ENCODE results near the gene TMEM272. TPM values are rescaled to one million over a fixed set of nuclear protein-coding genes. Genes with fewer than 3 reads are reported as not detected.
A peak's percentile ranks its signal among the peaks of the same experiment; 100 is the strongest.

Gene TMEM272
- total and polyA plus RNA-seq, 2 of the 13 experiments (the other 11 are each of a cell fraction or from before 2014, with no cell fraction given): 0.37 to 0.62 TPM

DNA sequence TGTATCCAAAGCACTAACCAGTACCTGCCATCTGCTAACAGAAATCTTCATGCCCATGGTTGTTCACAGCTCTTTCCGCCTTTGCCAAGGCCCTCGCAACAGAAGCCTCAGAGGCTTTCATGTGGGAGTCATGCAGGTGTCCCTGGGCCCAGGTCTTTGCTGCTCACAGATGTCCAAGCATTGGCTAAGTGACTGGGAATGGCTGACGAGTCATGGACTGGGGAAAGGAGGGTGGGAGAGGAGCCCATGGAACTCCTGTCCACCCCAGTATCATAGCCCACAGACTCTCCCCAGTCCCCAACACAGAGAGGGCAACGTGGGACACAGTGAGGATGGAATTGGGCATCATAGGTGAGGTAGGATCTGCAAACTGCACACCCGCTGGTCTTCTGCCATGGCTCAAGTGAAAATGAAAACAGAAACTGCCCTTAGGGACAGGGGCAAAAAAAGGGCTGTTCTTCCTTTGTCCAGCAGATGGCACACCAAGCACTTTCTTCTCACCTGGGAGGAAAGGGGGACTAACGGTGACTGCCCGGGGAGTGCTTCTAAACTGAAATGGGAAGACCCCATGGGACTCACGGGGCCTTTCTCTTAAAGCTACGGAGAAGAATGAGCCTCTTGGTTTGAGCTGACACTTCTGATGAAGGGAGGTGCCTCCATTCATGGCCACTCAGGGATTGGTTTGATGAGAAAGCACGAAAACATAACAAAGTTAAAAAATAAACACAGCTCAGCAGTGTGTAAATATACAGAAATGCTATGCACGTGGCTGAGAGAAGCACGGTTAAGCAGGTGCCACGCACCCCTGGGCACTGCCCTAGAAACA, 29.9 kb downstream of the TMEM272 start (continued):
- TF ChIP-seq THRA (CRISPR knock-in tag; IDR thresholded peaks at IDR 0.05; ENCODE audit: borderline replicate concordance) (peak; percentile 11; the same call in 1 of the 2 replicates), ZNF34 (CRISPR knock-in tag; IDR thresholded peaks at IDR 0.05; ENCODE audit: borderline replicate concordance) (no peak), MAX (IDR thresholded peaks at IDR 0.05) (peak; percentile 56; the same call in 1 of the 2 replicates), SMC3 (IDR thresholded peaks at IDR 0.05; ENCODE audit: low read length) (peak; percentile 70), STAG1 (CRISPR knock-in tag; IDR thresholded peaks at IDR 0.05) (peak; percentile 80)

GRCh38 chr13:51814071-51814470, 30.9 kb downstream of the TMEM272 start:
- no peaks in the 10 kb centered on the region for H3K27me3 ChIP-seq (ENCODE audit: control insufficient read depth in 1 of 2, insufficient read depth in 2 of 2, low read length in 2 of 2)
- POLR2A ChIA-PET: interaction anchor here (2.3 kb wide), 1 partner anchor 361 kb away, joined by 10 read pairs; the partner anchor contains the start of gene INTS6
- 96% methylated on average over 2 of the region's 2 CpGs for WGBS (ENCODE audit: low lambda C conversion rate)
- no TSS peak for BruUV-seq (replicated peaks)
- in situ Hi-C loops (cut with HindIII; ENCODE audit: extremely low pct_ligation_motif_present, low pct_unique_long_range_greater_than_20kb): loop anchor here (10.0 kb wide), 1 partner anchor 311 kb away; the partner anchor contains the start of gene NEK5
- DNase-seq (ENCODE audit: low spot score) (no peak), FAIRE-seq (no peak), ATAC-seq (no peak)
- intact Hi-C loops (cut with micrococcal nuclease; ENCODE audit: unreplicated experiment): no loop called here
- no peaks in the 10 kb centered on the region for H3K36me3 ChIP-seq (replicated peaks in 1 of 2; ENCODE audit: control insufficient read depth in 1 of 2, insufficient read depth in 2 of 2, low read length in 2 of 2)
- no peak overlapping the region for H2AFZ ChIP-seq (ENCODE audit: low read length)
- no peak overlapping the region for H3K9ac ChIP-seq (ENCODE audit: insufficient read depth, low read depth, low read length)
- CTCF ChIA-PET (ENCODE audit: low intra/inter-chr PET ratio, low total read pairs): interaction anchor here (1.6 kb wide), 1 partner anchor 36 kb away, joined by 8 read pairs; no protein-coding TSS in a partner anchor
- no peak overlapping the region for H3K27ac ChIP-seq (ENCODE audit: extremely low read length, insufficient read depth, low read length)
- no peak overlapping the region for H3K4me3 ChIP-seq (replicated peaks in 1 of 3; ENCODE audit: insufficient read depth in 1 of 3, low read depth in 2 of 3, low read length in 3 of 3)
- peaks cover 14% of the 10 kb centered on the region for H3K4me1 ChIP-seq (ENCODE audit: insufficient read depth, low read length)
- no peaks in the 10 kb centered on the region for H3K9me3 ChIP-seq (ENCODE audit: low read length)
- H3K4me2 ChIP-seq (ENCODE audit: low read depth, low read length): no peak overlapping the region
- no peaks in the 10 kb centered on the region for H4K20me1 ChIP-seq (ENCODE audit: insufficient read depth, low read length)
- no peaks in the 10 kb centered on the region for H3K79me2 ChIP-seq (ENCODE audit: insufficient read depth, low read length)
- TF ChIP-seq ZNF839 (CRISPR knock-in tag; IDR thresholded peaks at IDR 0.05; ENCODE audit: borderline replicate concordance) (no peak), ZNF770 (CRISPR knock-in tag; IDR thresholded peaks at IDR 0.05) (no peak), ZBTB1 (CRISPR knock-in tag; IDR thresholded peaks at IDR 0.05; ENCODE audit: borderline replicate concordance) (no peak), NR2C2 (CRISPR knock-in tag; IDR thresholded peaks at IDR 0.05; ENCODE audit: borderline replicate concordance) (no peak), ZNF317 (CRISPR knock-in tag; IDR thresholded peaks at IDR 0.05) (no peak), SP2 (CRISPR knock-in tag; IDR thresholded peaks at IDR 0.05) (no peak)
- TF ChIP-seq, protein P1, sequence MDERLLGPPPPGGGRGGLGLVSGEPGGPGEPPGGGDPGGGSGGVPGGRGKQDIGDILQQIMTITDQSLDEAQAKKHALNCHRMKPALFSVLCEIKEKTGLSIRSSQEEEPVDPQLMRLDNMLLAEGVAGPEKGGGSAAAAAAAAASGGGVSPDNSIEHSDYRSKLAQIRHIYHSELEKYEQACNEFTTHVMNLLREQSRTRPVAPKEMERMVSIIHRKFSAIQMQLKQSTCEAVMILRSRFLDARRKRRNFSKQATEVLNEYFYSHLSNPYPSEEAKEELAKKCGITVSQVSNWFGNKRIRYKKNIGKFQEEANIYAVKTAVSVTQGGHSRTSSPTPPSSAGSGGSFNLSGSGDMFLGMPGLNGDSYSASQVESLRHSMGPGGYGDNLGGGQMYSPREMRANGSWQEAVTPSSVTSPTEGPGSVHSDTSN (CRISPR knock-in tag; IDR thresholded peaks at IDR 0.05): no peak
- TF ChIP-seq, protein P2, sequence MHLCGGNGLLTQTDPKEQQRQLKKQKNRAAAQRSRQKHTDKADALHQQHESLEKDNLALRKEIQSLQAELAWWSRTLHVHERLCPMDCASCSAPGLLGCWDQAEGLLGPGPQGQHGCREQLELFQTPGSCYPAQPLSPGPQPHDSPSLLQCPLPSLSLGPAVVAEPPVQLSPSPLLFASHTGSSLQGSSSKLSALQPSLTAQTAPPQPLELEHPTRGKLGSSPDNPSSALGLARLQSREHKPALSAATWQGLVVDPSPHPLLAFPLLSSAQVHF (CRISPR knock-in tag; IDR thresholded peaks at IDR 0.05): no peak
- TF ChIP-seq, protein P3, sequence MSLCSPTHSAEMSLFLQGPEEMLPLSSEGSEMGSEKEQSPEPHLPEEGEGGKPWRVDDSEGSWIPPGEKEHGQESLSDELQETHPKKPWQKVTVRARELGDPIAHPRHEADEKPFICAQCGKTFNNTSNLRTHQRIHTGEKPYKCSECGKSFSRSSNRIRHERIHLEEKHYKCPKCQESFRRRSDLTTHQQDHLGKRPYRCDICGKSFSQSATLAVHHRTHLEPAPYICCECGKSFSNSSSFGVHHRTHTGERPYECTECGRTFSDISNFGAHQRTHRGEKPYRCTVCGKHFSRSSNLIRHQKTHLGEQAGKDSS (CRISPR knock-in tag; IDR thresholded peaks at IDR 0.05; ENCODE audit: borderline replicate concordance, low read depth): no peak

Measured in HepG2 (cell line).